Gastroesophageal sphincter (tissue), 4 donors: ENCODE results near the gene HBG2. TPM values are rescaled to one million over a fixed set of nuclear protein-coding genes. Genes with fewer than 3 reads are reported as not detected.
"Not testable (repeated sequence)": the region's sequence is repeated elsewhere in the genome, so short reads cannot be mapped to it uniquely, and the experiment has no call there.

Experiments
- ATAC-seq: fragments of 150-250 bp; one replicate; pipeline ENCODE4 v1.9.1; 2016; ENCODE audit warnings: mild to moderate bottlenecking, moderate library complexity
- H3K27ac ChIP-seq, 4 donors: fragments of 200-600 bp; sonication (generic) in 3 of 4; 1 replicate in 3 of 4; 2 replicates in 1 of 4; pipeline ENCODE4 v1.5.1; 2016 to 2019
- H3K27me3 ChIP-seq: fragments of 200-600 bp; sonication (generic); one replicate; pipeline ENCODE4 v1.5.1; 2019
- H3K36me3 ChIP-seq, 2 donors: fragments of 200-600 bp; sonication (generic); one replicate each; pipeline ENCODE4 v1.5.1; 2019; ENCODE audit warnings: control low read depth in 1 of 2
- H3K4me1 ChIP-seq, 3 donors: fragments of 200-600 bp; sonication (generic); 1 replicate in 2 of 3; 2 replicates in 1 of 3; pipeline ENCODE4 v1.5.1; 2016 to 2019; ENCODE audit warnings: control low read depth in 2 of 3
- H3K4me3 ChIP-seq, 2 donors: fragments of 200-600 bp; sonication (generic); one replicate each; pipeline ENCODE4 v1.5.1; 2019; ENCODE audit warnings: mild to moderate bottlenecking in 1 of 2, moderate library complexity in 1 of 2
- H3K9me3 ChIP-seq, 3 donors: fragments of 200-600 bp; sonication (generic); one replicate each; pipeline ENCODE4 v1.5.1; 2017 to 2019; ENCODE audit warnings: control low read depth in 2 of 3
- CTCF ChIP-seq, 4 experiments: fragments of 200-600 bp in 2 of 4; fragments of 450-650 bp in 2 of 4; sonication (generic) in 1 of 4; IDR thresholded peaks; one replicate each; pipeline ENCODE4 v1.5.1; 2017 to 2019; ENCODE audit warnings: antibody characterized with exemption in 4 of 4, mild to moderate bottlenecking in 2 of 4, moderate library complexity in 2 of 4
- EP300 ChIP-seq: sonication (generic); formaldehyde crosslinking; IDR thresholded peaks from one replicate; pipeline ENCODE4 v1.6.1; 2017; ENCODE audit warnings: antibody characterized with exemption, mild to moderate bottlenecking
- POLR2A ChIP-seq, 2 donors: fragments of 450-650 bp; IDR thresholded peaks; one replicate each; pipeline ENCODE4 v1.6.1; 2017; ENCODE audit warnings: antibody characterized with exemption in 2 of 2, mild to moderate bottlenecking in 2 of 2, moderate library complexity in 1 of 2
- POLR2AphosphoS5 ChIP-seq: sonication (generic); formaldehyde crosslinking; IDR thresholded peaks from one replicate; pipeline ENCODE4 v1.6.1; 2017; ENCODE audit warnings: antibody characterized with exemption
- WGBS, 2 donors: methylation state at CpG; one replicate each; pipeline ENCODE4 v1.1.5; 2018; ENCODE audit warnings: low coverage in 1 of 2; 5-methylcytosine and 5-hydroxymethylcytosine counted together
- total RNA-seq, 4 donors: library from RNA; depleted of rRNA; stranded (reverse); fragments of >200 nt; gene quantifications; one replicate each; pipeline ENCODE4 v1.1.0, GENCODE V29; 2016

Gene HBG2
- total RNA-seq, 4 donors from 2014 or later: not detected

- TF ChIP-seq CTCF (IDR thresholded peaks at IDR 0.05) (no peak), EP300 (no peak), POLR2A (IDR thresholded peaks at IDR 0.05) (no peak), POLR2AphosphoS5 (no peak)
- H3K4me1 ChIP-seq: no peaks in the 10 kb centered on the region
- peaks cover 0 to 5% (median 0%) of the 10 kb centered on the region in 3 donors for H3K9me3 ChIP-seq
- no peaks in the 10 kb centered on the region for H3K36me3 ChIP-seq
- H3K4me3 ChIP-seq: no peak overlapping the region
- no peak for ATAC-seq
- no peaks in the 10 kb centered on the region for H3K27me3 ChIP-seq
- H3K27ac ChIP-seq: no peak overlapping the region
These were observed 12.0 kb upstream of the HBG2 start for GRCh38 chr11:5266609-5267008.

GRCh38 chr11:5265832-5266231 lies 11.3 kb upstream of the HBG2 start:
- ATAC-seq: no peak
- peaks cover 0 to 7% (median 0%) of the 10 kb centered on the region in 3 donors for H3K9me3 ChIP-seq
- no peak overlapping the region for H3K4me3 ChIP-seq
- H3K36me3 ChIP-seq: no peaks in the 10 kb centered on the region
- no peaks in the 10 kb centered on the region for H3K27me3 ChIP-seq
- TF ChIP-seq POLR2A (IDR thresholded peaks at IDR 0.05): no peak
- no peak for TF ChIP-seq EP300
- TF ChIP-seq CTCF (IDR thresholded peaks at IDR 0.05): no peak
- no peak for TF ChIP-seq POLR2AphosphoS5
- H3K4me1 ChIP-seq: no peaks in the 10 kb centered on the region
- WGBS, 2 donors: 50 to 51% methylated on average over 1 to 2 of the region's 2 CpGs
- H3K27ac ChIP-seq: no peak overlapping the region

- 61 to 65% methylated on average over 4 to 5 of the region's 7 CpGs for WGBS, 2 donors
These were observed 4.1 kb upstream of the HBG2 start for GRCh38 chr11:5258543-5259262.

GRCh38 chr11:5257296-5257695 lies 2.7 kb upstream of the HBG2 start:
- no peak for ATAC-seq
- Histone ChIP-seq H3K27me3 (no peaks in the 10 kb centered on the region), H3K27ac (no peak overlapping the region), H3K9me3 (peaks cover 0 to 22% (median 0%) of the 10 kb centered on the region in 3 donors), H3K4me3 (no peak overlapping the region), H3K4me1 (no peaks in the 10 kb centered on the region), H3K36me3 (no peaks in the 10 kb centered on the region)
- no peak for TF ChIP-seq EP300
- TF ChIP-seq CTCF (IDR thresholded peaks at IDR 0.05): no peak
- no peak for TF ChIP-seq POLR2AphosphoS5
- no peak for TF ChIP-seq POLR2A (IDR thresholded peaks at IDR 0.05)
- 14 to 16% methylated on average over 1 to 2 of the region's 2 CpGs for WGBS, 2 donors

More at GRCh38 chr11:5258543-5259262, 4.1 kb upstream of the HBG2 start:
- no peaks in the 10 kb centered on the region for H3K4me1 ChIP-seq
- no peak for ATAC-seq
- H3K27me3 ChIP-seq: no peaks in the 10 kb centered on the region
- no peak overlapping the region for H3K4me3 ChIP-seq
- no peaks in the 10 kb centered on the region for H3K36me3 ChIP-seq
- no peak for TF ChIP-seq POLR2A (IDR thresholded peaks at IDR 0.05)
- TF ChIP-seq POLR2AphosphoS5: no peak
- no peak for TF ChIP-seq CTCF (IDR thresholded peaks at IDR 0.05)
- no peak for TF ChIP-seq EP300
- peaks cover 0 to 22% (median 0%) of the 10 kb centered on the region in 3 donors for H3K9me3 ChIP-seq
- H3K27ac ChIP-seq: no peak overlapping the region

GRCh38 chr11:5254023-5254422 lies 558 bp downstream of the HBG2 start:
- H3K27ac ChIP-seq, H3K9me3 ChIP-seq, H3K4me3 ChIP-seq, ATAC-seq, H3K36me3 ChIP-seq, H3K4me1 ChIP-seq, H3K27me3 ChIP-seq: not testable (repeated sequence)
- WGBS, 2 donors: 74 to 86% methylated on average over 2 of the region's 2 CpGs

GRCh38 chr11:5253440-5253839 lies 1.1 kb downstream of the HBG2 start:
- 80% methylated on average over 3 of the region's 5 CpGs; no CpG with 5 or more reads in 1 of the 2 donors for WGBS, 2 donors
- H3K9me3 ChIP-seq, H3K27ac ChIP-seq, H3K4me1 ChIP-seq, H3K36me3 ChIP-seq, H3K4me3 ChIP-seq, ATAC-seq, H3K27me3 ChIP-seq: not testable (repeated sequence)
